AG10803 (cell line): ENCODE results near the gene UBASH3B.
"Not testable (repeated sequence)": the region's sequence is repeated elsewhere in the genome, so short reads cannot be mapped to it uniquely, and the experiment has no call there.

ENCODE experiments used
- DNase-seq: peaks from one replicate; pipeline ENCODE4 v3.0.0; 2010; ENCODE audit warnings: low read depth
- H3K4me3 ChIP-seq: 2 replicates; pipeline ENCODE4 v1.5.1; 2011; ENCODE audit warnings: mild to moderate bottlenecking, low read length, control low read depth
- CTCF ChIP-seq: conservative IDR thresholded peaks from 2 replicates; pipeline ENCODE4 v1.5.1; 2011; ENCODE audit warnings: mild to moderate bottlenecking, low read length, control low read depth, inconsistent platforms

UBASH3B gene

GRCh38 chr11:122815900-122816299 lies 160.4 kb downstream of the UBASH3B start:
- DNase-seq: no peak
- H3K4me3 ChIP-seq: no peak overlapping the region
- TF ChIP-seq CTCF: no peak

GRCh38 chr11:122816761-122817520 lies 161.4 kb downstream of the UBASH3B start:
- H3K4me3 ChIP-seq: no peak overlapping the region
- no peak for DNase-seq
- no peak for TF ChIP-seq CTCF

GRCh38 chr11:122820158-122820557 lies 164.6 kb downstream of the UBASH3B start:
- no peak overlapping the region for H3K4me3 ChIP-seq
- no peak for TF ChIP-seq CTCF
- no peak for DNase-seq

GRCh38 chr11:122821169-122821568 lies 165.6 kb downstream of the UBASH3B start:
- no peak for TF ChIP-seq CTCF
- H3K4me3 ChIP-seq: no peak overlapping the region
- DNase-seq: no peak

- no peak overlapping the region for H3K4me3 ChIP-seq
- no peak for TF ChIP-seq CTCF
- DNase-seq: no peak
These were observed 166.7 kb downstream of the UBASH3B start for GRCh38 chr11:122822241-122822640.

- DNase-seq: no peak
- no peak for TF ChIP-seq CTCF
- no peak overlapping the region for H3K4me3 ChIP-seq
These were observed 168.0 kb downstream of the UBASH3B start for GRCh38 chr11:122823564-122823963.

GRCh38 chr11:122829371-122829770 lies 173.8 kb downstream of the UBASH3B start:
- H3K4me3 ChIP-seq, DNase-seq: not testable (repeated sequence)

- not testable (repeated sequence) for H3K4me3 ChIP-seq, DNase-seq
These were observed 176.8 kb downstream of the UBASH3B start for GRCh38 chr11:122832297-122832696.
